HG03520 (cell line): Measurements from ENCODE around the gene TSC1.
A peak's percentile ranks its signal among the peaks of the same experiment; 100 is the strongest.

Experiments
- ATAC-seq: cut with Tn5 transposase; IDR thresholded peaks from one replicate; pipeline ENCODE4 v1.9.1; 2021; ENCODE audit warnings: mild to moderate bottlenecking, moderate library complexity; ENCODE audit not compliant: unreplicated experiment

TSC1 gene

DNA sequence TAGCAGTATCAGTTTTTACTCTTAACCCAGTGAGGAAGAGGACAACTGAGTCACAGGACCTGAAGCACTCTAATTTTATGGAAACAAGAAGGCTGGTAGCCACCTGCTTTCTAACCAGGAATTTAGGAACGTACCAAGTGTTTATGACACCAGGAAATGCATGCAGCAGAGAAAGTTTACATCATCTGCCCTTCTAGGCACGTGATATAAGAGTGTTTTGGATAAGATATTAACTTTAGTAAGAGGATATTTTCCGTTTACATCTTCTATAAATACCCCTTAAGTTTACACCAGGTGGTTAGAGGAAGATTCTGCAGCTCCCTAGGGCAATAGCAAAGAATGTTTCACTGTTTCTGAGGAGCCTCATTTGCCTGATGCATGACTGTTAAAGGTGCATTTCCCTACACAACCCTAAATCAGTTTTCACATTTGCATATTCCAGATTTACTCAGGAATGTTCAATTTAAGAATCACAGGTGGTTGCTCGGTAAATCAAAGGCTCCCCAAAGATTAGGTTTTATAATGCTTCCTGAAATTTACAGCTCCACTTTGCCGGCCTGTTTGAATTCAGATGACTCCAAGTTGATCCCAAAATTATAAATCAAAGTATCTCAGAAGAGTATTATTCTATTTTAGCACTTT is 1.8 kb downstream of the TSC1 start:
- no peak for ATAC-seq

GRCh38 chr9:132939169-132939568 is 5.2 kb downstream of the TSC1 start:
- no peak for ATAC-seq

DNA sequence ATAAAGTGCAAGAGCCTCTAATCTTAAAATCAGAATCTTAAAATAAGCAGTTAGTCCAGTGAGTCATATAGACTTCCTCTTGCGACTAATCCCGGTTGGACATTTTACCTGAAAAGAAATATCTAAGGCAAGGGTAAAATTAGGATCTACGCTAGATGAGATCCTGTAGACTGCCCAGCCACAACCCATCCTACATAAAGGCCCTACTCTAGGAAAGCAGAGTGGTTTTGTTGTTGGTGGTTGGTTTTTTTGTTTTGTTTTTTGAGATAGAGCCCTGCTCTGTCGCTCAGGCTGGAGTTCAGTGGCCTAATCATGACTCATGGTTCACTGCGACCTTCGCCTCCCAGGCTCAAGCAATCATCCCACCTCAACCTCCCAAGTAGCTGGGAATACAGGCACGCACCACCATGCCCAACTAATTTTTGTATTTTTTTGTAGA is 6.9 kb downstream of the TSC1 start:
- ATAC-seq = no peak

DNA sequence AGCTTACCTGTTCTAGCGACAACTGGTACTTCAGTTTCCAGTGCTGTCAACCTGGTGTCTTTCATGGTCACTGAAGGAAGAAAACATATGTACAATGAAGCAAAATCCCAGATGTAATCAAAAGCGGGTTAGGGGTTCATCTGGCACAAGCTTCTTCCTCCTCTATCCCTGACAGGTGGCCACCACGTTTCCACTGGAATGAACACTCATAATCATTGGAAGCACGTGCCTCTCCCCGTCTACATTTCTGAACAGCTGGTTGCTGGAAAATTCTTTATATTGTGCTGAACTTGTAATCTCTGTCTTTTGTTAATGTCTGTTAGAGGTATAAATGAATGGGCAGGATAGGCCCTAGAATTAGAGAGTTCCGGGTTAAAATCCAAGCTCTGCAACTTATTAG is 9.4 kb downstream of the TSC1 start:
- no peak for ATAC-seq

DNA sequence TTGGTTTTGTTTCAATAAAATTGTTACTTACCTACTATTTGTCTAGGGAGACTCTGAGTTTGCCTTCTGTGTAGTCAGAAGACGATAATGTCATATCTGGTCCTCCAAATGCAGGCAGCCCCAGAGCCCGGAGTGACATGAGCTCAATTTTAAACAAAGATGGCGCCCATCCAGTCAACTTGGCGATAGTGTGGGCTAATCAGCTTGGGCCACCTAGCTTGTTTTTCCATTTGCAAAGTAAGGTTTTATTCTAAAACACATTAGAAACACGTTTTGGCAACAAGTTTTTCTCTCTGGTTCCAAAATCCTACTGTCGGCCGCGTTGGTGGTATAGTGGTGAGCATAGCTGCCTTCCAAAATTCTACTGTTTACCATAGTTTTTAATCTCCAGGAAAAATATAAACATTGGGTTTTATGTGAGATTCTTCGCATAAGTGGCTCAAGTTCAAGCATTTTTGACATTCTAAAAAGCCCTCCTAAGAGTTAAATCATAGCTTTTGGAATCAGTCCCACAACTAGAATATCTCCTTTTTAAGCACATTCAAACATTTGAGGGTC is 13.2 kb downstream of the TSC1 start:
- ATAC-seq = no peak

DNA sequence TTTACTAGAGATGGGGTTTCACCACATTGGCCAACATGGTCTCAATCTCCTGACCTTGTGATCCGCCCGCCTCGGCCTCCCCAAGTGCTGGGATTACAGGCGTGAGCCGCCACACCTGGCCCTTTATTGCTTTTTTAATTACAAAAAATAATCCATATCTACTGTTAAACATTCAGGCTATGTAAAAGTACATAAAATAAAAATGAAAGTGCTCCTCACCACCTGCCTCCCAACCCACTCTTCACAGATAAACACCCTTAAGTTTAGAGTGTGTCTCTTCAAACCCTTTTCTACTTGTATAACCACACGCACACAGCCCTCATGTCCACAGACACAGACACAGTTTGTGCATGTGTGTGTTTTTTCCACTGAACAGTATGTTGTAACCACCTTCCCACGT is 16.7 kb downstream of the TSC1 start:
- ATAC-seq = no peak

GRCh38 chr9:132923346-132923902 is 21.0 kb downstream of the TSC1 start:
- no peak for ATAC-seq

DNA sequence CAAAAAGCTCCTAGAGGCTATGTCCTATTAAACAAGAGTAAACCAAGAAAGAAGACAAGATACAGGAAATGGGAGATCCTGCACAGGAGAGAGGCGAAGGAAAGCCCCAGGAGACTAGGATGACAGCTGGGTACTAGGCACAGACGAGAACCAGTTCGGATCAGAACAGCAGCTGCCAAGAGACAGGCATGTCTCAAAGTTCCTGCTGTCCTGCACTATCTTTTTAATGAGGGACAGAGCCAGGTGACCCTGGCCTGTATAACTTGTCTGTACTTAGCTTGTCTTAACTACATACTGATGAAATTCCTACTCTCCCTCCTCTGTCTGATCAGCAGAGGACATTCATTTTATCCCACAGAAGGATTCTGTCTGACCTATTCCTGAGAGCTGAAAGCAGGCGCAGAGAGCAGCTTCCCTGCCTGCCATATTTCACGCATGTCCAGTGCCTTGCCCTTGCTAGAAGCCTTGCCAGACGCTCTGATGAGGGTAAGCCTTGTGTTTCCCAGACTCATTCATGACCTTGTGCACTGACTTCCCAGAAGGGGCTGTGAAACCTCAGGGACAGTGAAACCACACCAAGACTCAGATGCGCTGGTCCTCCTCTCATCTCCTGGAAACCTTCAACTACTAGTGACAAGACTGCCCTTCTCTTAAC is 24.7 kb downstream of the TSC1 start:
- no peak for ATAC-seq

DNA sequence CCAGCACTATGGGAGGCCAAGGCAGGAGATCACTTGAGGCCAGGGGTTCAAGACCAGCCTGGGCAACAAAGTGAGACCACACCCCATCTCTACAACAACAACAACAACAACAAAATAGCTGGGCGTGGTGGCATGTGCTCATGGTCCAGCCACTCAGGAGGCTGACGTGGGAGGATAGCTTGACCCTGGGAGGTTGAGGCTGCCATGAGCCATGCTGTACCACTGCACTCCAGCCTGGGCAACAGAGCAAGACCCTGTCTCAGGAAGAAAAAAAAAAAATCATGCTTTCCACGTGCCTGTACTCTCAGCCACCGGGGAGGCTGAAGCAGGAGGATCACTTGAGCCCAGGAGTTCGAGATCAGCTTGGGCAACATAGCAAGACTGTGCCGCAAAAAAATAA is 29.5 kb downstream of the TSC1 start:
- no peak for ATAC-seq

- no peak for ATAC-seq
Measured at GRCh38 chr9:132912131-132912530, 32.3 kb downstream of the TSC1 start.

DNA sequence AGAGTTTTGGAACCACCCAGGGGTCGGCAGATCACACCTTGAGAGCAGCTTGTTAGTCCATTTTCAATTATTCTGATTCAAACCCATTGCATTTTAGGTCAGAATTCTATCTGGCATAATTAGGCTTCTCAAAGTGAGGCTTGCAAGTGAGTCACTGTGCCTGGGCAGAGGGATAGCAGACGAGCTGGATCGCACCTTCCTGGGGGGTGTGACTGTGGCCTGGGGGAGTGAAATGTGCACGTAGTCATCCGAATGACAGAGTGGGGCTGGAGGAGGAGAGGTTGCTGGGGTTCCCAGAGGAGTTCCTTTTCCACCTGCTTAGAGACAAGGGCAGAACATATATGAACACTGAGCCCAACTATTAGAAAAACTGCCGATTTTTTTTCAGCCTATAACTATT is 34.0 kb downstream of the TSC1 start:
- ATAC-seq = no peak

DNA sequence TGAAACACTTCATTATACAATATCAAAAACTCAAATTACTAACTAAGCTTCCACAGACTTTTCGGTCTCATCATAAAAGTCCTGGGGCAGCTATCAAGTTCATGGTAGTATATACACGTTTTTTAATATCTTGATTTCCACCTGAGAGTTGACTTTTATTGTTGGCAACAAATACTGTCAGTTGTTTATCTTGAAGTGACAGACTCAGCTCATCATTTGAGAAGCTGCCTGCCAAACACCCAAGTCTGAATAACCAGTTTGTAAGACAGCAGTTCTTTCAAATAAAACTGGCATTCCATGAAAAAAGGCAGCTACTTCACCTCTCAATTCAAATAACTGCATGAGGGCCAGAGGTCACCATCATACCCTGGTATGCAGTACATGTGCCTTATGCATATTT is 35.1 kb downstream of the TSC1 start:
- ATAC-seq = no peak

- ATAC-seq = no peak
Measured at GRCh38 chr9:132908635-132909034, 35.8 kb downstream of the TSC1 start.

DNA sequence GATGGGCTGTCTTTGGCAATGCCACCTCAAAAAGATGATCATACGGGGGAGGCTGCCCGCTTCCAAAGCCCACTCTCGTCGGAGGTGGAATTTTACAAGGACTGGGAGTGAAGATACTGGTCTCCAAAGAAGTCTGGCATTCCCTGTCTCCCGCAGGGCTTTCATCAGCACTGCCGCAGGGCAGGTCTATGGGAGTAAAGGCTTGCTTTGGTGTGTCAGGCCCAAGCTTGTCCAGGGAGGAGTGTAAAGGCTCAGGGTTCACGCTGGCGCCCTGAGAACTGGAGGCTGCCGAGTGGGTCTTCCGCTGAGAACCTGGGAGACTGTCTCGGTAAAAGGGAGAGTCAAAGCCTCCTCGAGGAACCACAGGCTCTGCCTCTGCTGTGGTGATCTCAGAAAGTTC is 38.7 kb downstream of the TSC1 start:
- no peak for ATAC-seq

DNA sequence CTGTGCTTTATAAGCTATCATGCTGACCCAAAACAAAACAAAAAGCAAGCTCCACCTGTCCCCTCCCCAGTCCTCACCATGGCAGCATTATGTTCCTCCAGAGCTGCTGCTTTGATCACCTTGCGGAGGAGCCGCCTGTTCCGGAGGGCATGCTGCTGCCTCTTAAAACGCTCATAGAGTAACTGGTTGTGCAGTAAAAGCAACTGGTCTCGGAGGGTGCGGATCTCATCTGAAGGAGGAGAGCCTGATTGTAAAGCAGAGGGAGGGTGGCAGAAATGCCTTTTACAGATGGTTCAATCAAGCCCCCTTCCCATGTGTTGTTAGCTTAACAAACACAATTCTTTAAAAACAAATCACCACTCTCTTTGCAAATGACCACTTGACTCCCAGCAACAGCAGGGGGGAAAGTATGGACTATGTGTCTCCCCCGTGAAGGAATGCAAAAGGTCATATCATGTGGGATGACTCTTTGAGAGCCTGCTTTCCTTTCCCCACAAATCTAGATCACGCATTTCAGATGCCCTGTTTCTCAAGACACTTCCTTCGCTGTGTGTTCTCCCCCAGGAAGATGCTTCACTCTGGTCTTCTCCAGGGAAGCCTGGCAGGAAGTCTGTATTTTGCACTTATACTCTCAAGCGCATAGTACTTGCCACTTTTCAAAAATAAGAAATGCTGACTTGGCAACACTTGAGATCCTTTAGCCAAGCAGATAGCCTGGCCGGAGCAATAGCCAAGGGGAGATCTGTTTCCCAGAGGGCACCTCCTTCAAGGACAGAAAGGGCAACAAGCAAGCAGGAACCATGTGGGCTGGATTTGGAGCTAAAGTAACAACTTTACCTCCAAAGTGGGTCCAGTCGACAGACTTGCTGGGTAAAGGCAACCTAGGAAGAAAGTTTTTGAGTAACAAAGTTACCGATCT is 40.6 kb downstream of the TSC1 start:
- ATAC-seq = no peak

DNA sequence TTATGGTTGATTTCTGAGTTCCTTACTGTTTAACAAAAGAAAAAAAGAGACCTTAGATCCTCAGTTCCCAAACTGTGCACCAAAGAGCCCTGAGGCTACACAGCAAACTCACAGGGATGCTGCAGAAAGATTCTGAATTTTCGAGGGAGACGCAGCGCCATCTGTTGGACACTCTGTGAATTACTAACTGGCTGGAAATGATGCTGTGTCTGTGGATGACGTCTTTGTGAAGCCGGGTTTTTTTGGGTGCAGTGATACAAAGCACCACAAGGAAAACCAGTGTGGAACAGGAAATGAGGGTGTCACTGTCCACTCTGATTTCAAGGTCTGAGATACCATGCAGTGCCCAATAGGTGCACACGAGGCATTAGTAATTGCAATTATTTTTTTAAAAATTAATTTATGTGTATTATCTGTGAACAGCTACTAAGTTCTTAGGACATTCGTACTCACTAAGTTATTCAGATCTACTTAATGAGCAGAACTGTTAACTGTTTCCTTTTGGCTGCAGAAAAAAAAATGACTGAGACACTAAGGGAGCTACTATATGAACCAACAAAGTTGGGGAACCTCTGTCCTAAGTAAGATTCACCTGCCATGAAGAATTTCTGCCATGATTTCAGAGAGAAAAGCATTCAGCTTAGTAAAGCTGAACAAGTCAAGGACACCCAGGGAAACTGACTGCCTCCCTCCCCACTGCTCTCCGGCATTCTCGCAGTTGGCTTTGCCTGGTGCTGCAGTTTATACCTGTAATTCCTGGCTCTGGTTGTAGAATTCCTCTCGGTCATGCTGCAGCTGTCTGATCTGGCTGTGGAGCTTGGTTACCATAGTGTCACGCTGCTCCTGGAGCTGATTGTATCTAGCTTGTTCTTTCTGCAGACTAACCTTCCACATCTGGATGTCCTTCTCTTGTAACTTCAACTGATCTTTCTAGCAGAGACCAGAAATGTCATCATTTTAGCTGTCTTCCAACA is 42.3 kb downstream of the TSC1 start:
- peak; percentile 63 for ATAC-seq

DNA sequence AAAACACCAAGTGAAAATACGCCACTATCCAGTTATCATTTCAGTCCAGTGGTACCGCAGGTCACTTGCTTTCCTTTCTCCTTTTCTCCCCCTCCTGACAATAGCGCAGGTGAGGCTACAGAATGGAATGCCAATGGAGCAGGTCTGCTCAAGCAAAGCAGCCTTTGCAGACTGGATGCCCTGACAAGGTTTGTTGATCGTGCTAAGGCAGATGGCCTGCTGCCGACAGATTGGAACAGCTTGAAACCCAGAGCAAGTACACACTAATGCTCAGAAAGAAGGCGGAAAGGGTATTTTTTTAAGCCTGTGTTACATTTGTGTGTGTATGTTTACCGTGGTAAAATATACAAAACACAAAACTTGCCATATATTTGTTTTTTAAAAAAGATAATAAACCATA is 46.4 kb downstream of the TSC1 start:
- no peak for ATAC-seq

DNA sequence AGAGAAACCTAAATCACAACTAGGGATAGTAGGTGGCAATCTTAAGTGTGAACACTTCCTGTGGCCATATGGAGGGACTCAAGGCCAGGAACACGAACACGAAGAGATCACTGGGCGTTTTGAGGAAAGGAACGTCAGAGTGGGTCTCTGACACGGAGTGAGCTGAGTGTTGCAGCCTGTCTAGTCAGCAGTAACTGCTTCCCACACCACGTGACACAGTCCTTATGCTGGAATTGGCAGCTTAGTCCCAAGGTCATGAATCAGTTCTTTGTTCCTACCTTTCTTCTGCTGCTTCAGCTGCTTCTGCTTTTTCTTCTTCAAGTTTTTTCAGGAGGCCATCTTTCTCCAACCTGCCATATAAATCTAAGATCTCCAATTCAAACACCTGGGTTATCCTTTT is 47.5 kb downstream of the TSC1 start:
- no peak for ATAC-seq

- ATAC-seq = no peak
Measured at GRCh38 chr9:132896264-132896663, 48.2 kb downstream of the TSC1 start.
